GM23338 (cell line): ENCODE data around the gene ADAMTS7.

ENCODE experiments used
- CTCF ChIP-seq, 2 experiments: fragments of 200-600 bp in 1 of 2; sonication (generic) in 1 of 2; conservative IDR thresholded peaks; 2 replicates each; pipeline versions ENCODE4 v1.5.1 to v1.6.1; 2016 to 2017; ENCODE audit warnings: antibody characterized with exemption in 2 of 2, low read depth in 2 of 2, mild to moderate bottlenecking in 2 of 2, moderate library complexity in 1 of 2
- EZH2 ChIP-seq: fragments of 200-600 bp; sonication (generic); IDR thresholded peaks from one replicate; pipeline ENCODE4 v1.8.0; 2017; ENCODE audit warnings: antibody characterized with exemption, mild to moderate bottlenecking, low read depth; ENCODE audit not compliant: unreplicated experiment
- EZH2phosphoT487 ChIP-seq: fragments of 200-600 bp; sonication (generic); IDR thresholded peaks from one replicate; pipeline ENCODE4 v1.8.1; 2018; ENCODE audit warnings: antibody characterized with exemption; ENCODE audit not compliant: unreplicated experiment
- POLR2AphosphoS5 ChIP-seq: IDR thresholded peaks from 2 replicates; pipeline ENCODE4 v1.6.1; 2016; ENCODE audit warnings: antibody characterized with exemption, low read depth

DNA sequence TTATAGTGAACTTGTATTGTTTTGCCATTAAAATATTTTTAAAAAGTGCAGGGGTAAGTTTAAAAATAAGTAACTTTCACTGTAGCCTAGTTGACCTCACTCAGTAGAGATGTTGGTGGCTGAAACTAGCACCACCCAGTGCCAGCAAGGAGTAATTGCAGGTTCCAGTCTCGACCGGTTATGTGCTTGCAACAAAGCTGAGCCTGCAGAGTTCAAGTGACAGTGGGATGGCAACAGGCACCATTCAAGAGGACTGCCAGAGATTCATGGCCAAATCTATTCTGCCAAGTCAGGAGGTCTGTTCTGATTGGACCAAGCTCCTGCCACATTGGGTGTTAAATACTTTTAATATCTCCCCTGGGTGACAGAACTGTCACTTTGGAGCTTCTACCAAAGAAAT is 2.7 kb downstream of the ADAMTS7 start:
- TF ChIP-seq POLR2AphosphoS5 (no peak), EZH2 (no peak), CTCF (conservative IDR thresholded peaks at IDR 0.05; ENCODE audit: low read depth in 2 of 2) (peak; percentile 71 to 78), EZH2phosphoT487 (no peak)
